Measurements from ENCODE around the gene PRG3. TPM values are rescaled to one million over a fixed set of nuclear protein-coding genes. Genes with fewer than 3 reads are reported as not detected.

PRG3 gene
- total and polyA plus RNA-seq, 2 of the 13 experiments (the other 11 are each of a cell fraction or from before 2014, with no cell fraction given) = not detected

GRCh38 chr11:57359896-57360690 is 20.9 kb downstream of the PRG3 start:
- 13% methylated on average over 8 of the region's 9 CpGs for WGBS (ENCODE audit: low lambda C conversion rate)
- CTCF ChIA-PET (ENCODE audit: low intra/inter-chr PET ratio, low total read pairs) = no interaction called here
- DNase-seq (ENCODE audit: low spot score) (no peak), FAIRE-seq (no peak), ATAC-seq (peak; percentile 55)
- no peak overlapping the region for H3K4me3 ChIP-seq (replicated peaks in 1 of 3; ENCODE audit: insufficient read depth in 1 of 3, low read depth in 2 of 3, low read length in 3 of 3)
- no peak overlapping the region for H3K4me2 ChIP-seq (ENCODE audit: low read depth, low read length)
- H3K9ac ChIP-seq (ENCODE audit: insufficient read depth, low read depth, low read length) = no peak overlapping the region
- H3K79me2 ChIP-seq (ENCODE audit: insufficient read depth, low read length) = no peaks in the 10 kb centered on the region
- H4K20me1 ChIP-seq (ENCODE audit: insufficient read depth, low read length) = no peaks in the 10 kb centered on the region
- intact Hi-C loops (cut with micrococcal nuclease; ENCODE audit: unreplicated experiment) (no loop called here), in situ Hi-C loops (cut with HindIII; ENCODE audit: extremely low pct_ligation_motif_present, low pct_unique_long_range_greater_than_20kb) (loop anchor here (10.0 kb wide), 1 partner anchor 515 kb away; no protein-coding TSS in a partner anchor)
- no TSS peak for BruUV-seq (replicated peaks)
- no peaks in the 10 kb centered on the region for H3K36me3 ChIP-seq (replicated peaks in 1 of 2; ENCODE audit: control insufficient read depth in 1 of 2, insufficient read depth in 2 of 2, low read length in 2 of 2)
- no peaks in the 10 kb centered on the region for H3K9me3 ChIP-seq (ENCODE audit: low read length)
- peaks cover 0 to 8% of the 10 kb centered on the region in 2 experiments; a peak in 2 of 5 replicates for H3K27me3 ChIP-seq (ENCODE audit: control insufficient read depth in 1 of 2, insufficient read depth in 2 of 2, low read length in 2 of 2)
- POLR2A ChIA-PET = interaction anchor here (1.1 to 2.0 kb wide), 2 partner anchors 94 to 98 kb away, joined by 3 to 4 read pairs; no protein-coding TSS in a partner anchor
- no peak overlapping the region for H3K27ac ChIP-seq (ENCODE audit: extremely low read length, insufficient read depth, low read length)
- peaks cover 15% of the 10 kb centered on the region for H3K4me1 ChIP-seq (ENCODE audit: insufficient read depth, low read length)
- no peak overlapping the region for H2AFZ ChIP-seq (ENCODE audit: low read length)
- TF ChIP-seq YEATS4 (CRISPR knock-in tag; IDR thresholded peaks at IDR 0.05; ENCODE audit: borderline replicate concordance) (no peak), ZFP1 (CRISPR knock-in tag; IDR thresholded peaks at IDR 0.05) (no peak), SIX1 (CRISPR knock-in tag; IDR thresholded peaks at IDR 0.05; ENCODE audit: borderline replicate concordance) (no peak), RORA (CRISPR knock-in tag; IDR thresholded peaks at IDR 0.05) (no peak), TBP (CRISPR knock-in tag; IDR thresholded peaks at IDR 0.05) (no peak), TBX3 (IDR thresholded peaks at IDR 0.05; ENCODE audit: borderline replicate concordance) (no peak), ZMYM4 (CRISPR knock-in tag; IDR thresholded peaks at IDR 0.05) (no peak), SMARCE1 (IDR thresholded peaks at IDR 0.05; ENCODE audit: borderline replicate concordance) (no peak), MAF1 (CRISPR knock-in tag; IDR thresholded peaks at IDR 0.05; ENCODE audit: borderline replicate concordance) (no peak), EP300 (IDR thresholded peaks at IDR 0.05; ENCODE audit: low read depth in 2 of 2, low read length in 2 of 2) (0 out of 4 replicates have a peak, but pooled peaks of 1 of the 2 experiments have one; percentile 11), EP300 (CRISPR knock-in tag; IDR thresholded peaks at IDR 0.05; ENCODE audit: borderline replicate concordance) (no peak), ZFP82 (CRISPR knock-in tag; IDR thresholded peaks at IDR 0.05; ENCODE audit: borderline replicate concordance) (no peak), ZNF777 (CRISPR knock-in tag; IDR thresholded peaks at IDR 0.05) (no peak), NR2F6 (IDR thresholded peaks at IDR 0.05) (no peak), NR2F6 (CRISPR knock-in tag; IDR thresholded peaks at IDR 0.05) (0 out of 2 replicates have a peak, but pooled peaks have one; percentile 32), STAT5B (CRISPR knock-in tag; IDR thresholded peaks at IDR 0.05) (no peak), KMT2B (CRISPR knock-in tag; IDR thresholded peaks at IDR 0.05) (no peak), ZNF350 (CRISPR knock-in tag; IDR thresholded peaks at IDR 0.05; ENCODE audit: borderline replicate concordance, low read depth) (no peak), ZBTB49 (CRISPR knock-in tag; IDR thresholded peaks at IDR 0.05; ENCODE audit: borderline replicate concordance) (no peak), PATZ1 (CRISPR knock-in tag; IDR thresholded peaks at IDR 0.05) (no peak), MTF2 (CRISPR knock-in tag; IDR thresholded peaks at IDR 0.05; ENCODE audit: borderline replicate concordance) (no peak), GFI1 (CRISPR knock-in tag; IDR thresholded peaks at IDR 0.05; ENCODE audit: borderline replicate concordance) (0 out of 2 replicates have a peak, but pooled peaks have one; percentile 44)

Data from HepG2 (cell line).